Esophagus squamous epithelium (tissue), 4 donors: ENCODE data around the gene TSC1.

ENCODE experiments used
- CTCF ChIP-seq, 6 experiments: fragments of 450-650 bp in 4 of 6; fragments of 200-600 bp in 2 of 6; sonication (generic) in 2 of 6; IDR thresholded peaks; one replicate each; pipeline ENCODE4 v1.5.1; 2016 to 2019; ENCODE audit warnings: antibody characterized with exemption in 6 of 6, mild to moderate bottlenecking in 4 of 6, moderate library complexity in 4 of 6
- POLR2A ChIP-seq, 4 donors: fragments of 450-650 bp; IDR thresholded peaks; one replicate each; pipeline ENCODE4 v1.6.1; 2017; ENCODE audit warnings: antibody characterized with exemption in 4 of 4, mild to moderate bottlenecking in 4 of 4, moderate library complexity in 3 of 4

GRCh38 chr9:132901858-132902831, 42.3 kb downstream of the TSC1 start:
- TF ChIP-seq CTCF (IDR thresholded peaks at IDR 0.05) (peak; percentile 69 to 97 (median 90)), POLR2A (IDR thresholded peaks at IDR 0.05) (no peak)
